DND-41 (cell line): ENCODE measurements around the gene IFFO2.

Experiments used
- ATAC-seq: fragments of 200-7000 bp; cut with Tn5 transposase; 3 replicates; pipeline ENCODE4 v1.9.1; 2021; ENCODE audit warnings: low read depth; ENCODE audit not compliant: insufficient read depth
- DNase-seq: peaks from one replicate; pipeline ENCODE4 v3.0.0-alpha.2; 2020
- H2AFZ ChIP-seq: 2 replicates; pipeline ENCODE4 v1.6.0; 2012; ENCODE audit warnings: low read depth, low read length
- H3K27ac ChIP-seq: 2 replicates; pipeline ENCODE4 v1.5.1; 2012; ENCODE audit warnings: low read length, inconsistent platforms
- H3K27me3 ChIP-seq: fragments of 200-600 bp; sonication (generic); 2 replicates; pipeline ENCODE4 v1.6.0; 2012; ENCODE audit warnings: low read length, mild to moderate bottlenecking, inconsistent platforms; ENCODE audit not compliant: insufficient read depth, poor library complexity
- H3K36me3 ChIP-seq: 2 replicates; pipeline ENCODE4 v1.5.1; 2012; ENCODE audit warnings: low read length, inconsistent platforms; ENCODE audit not compliant: insufficient read depth
- H3K4me1 ChIP-seq: 2 replicates; pipeline ENCODE4 v1.5.1; 2012; ENCODE audit warnings: mild to moderate bottlenecking, low read length; ENCODE audit not compliant: insufficient read depth
- H3K4me2 ChIP-seq: 2 replicates; pipeline ENCODE4 v1.6.0; 2012; ENCODE audit warnings: mild to moderate bottlenecking, moderate library complexity, low read length, inconsistent platforms; ENCODE audit not compliant: insufficient read depth
- H3K4me3 ChIP-seq, 2 experiments: fragments of 200-600 bp in 1 of 2; shearing (Covaris generic) in 1 of 2; 2 replicates each; pipeline ENCODE4 v1.5.1; 2012 to 2016; ENCODE audit warnings: inconsistent platforms in 2 of 2, low read length in 2 of 2, mild to moderate bottlenecking in 2 of 2, low read depth in 1 of 2, moderate library complexity in 1 of 2
- H3K79me2 ChIP-seq: 2 replicates; pipeline ENCODE4 v1.6.0; 2012; ENCODE audit warnings: low read length, inconsistent platforms; ENCODE audit not compliant: insufficient read depth
- H3K9ac ChIP-seq: 2 replicates; pipeline ENCODE4 v1.6.0; 2012; ENCODE audit warnings: low read depth, mild to moderate bottlenecking, inconsistent platforms, low read length, moderate library complexity
- H3K9me3 ChIP-seq: 2 replicates; pipeline ENCODE4 v1.5.1; 2012; ENCODE audit warnings: low read length, moderate library complexity, mild to moderate bottlenecking, inconsistent platforms; ENCODE audit not compliant: insufficient read depth, severe bottlenecking
- H4K20me1 ChIP-seq: 2 replicates; pipeline ENCODE4 v1.6.0; 2012; ENCODE audit warnings: low read length; ENCODE audit not compliant: insufficient read depth
- EZH2 ChIP-seq: IDR thresholded peaks from 3 replicates; pipeline ENCODE4 v1.6.1; 2012; ENCODE audit warnings: borderline replicate concordance, low read depth, mild to moderate bottlenecking, moderate library complexity, low read length, inconsistent platforms; ENCODE audit not compliant: severe bottlenecking
- TF ChIP-seq, protein P1 (sequence below): IDR thresholded peaks from 2 replicates; pipeline ENCODE4 v1.5.1; 2012; ENCODE audit warnings: borderline replicate concordance, low read length, moderate library complexity, mild to moderate bottlenecking; ENCODE audit not compliant: poor library complexity, severe bottlenecking; ENCODE audit errors: extremely low read depth

The IFFO2 gene

DNA sequence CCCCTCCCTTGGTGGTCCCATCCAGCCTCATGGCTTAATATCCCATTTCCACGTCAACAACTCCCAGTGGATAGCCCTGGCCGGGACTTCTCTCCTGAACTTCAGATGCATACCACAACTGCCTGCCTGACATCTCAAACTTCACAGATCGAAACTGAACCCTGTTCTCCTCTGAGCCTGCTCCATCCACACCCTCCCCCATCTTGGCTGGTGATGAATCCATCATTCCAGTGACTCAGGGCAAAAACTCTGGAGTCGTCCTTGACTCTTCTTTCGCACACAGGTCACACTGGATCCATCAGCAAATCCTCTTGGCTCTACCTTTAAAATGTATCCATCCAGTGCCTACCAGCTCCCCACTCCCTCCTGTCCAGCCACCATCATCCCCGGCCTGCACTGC lies 100.9 kb downstream of the IFFO2 start:
- Histone ChIP-seq H3K27ac (no peak overlapping the region), H3K79me2 (no peaks in the 10 kb centered on the region), H3K4me3 (no peak overlapping the region), H3K9ac (no peak overlapping the region), H3K27me3 (no peaks in the 10 kb centered on the region), H3K4me1 (no peaks in the 10 kb centered on the region), H3K9me3 (no peaks in the 10 kb centered on the region), H2AFZ (no peak overlapping the region), H3K4me2 (no peak overlapping the region), H4K20me1 (no peaks in the 10 kb centered on the region), H3K36me3 (no peaks in the 10 kb centered on the region)
- DNase-seq, result no peak
- ATAC-seq, result no peak
- TF ChIP-seq, protein P1, sequence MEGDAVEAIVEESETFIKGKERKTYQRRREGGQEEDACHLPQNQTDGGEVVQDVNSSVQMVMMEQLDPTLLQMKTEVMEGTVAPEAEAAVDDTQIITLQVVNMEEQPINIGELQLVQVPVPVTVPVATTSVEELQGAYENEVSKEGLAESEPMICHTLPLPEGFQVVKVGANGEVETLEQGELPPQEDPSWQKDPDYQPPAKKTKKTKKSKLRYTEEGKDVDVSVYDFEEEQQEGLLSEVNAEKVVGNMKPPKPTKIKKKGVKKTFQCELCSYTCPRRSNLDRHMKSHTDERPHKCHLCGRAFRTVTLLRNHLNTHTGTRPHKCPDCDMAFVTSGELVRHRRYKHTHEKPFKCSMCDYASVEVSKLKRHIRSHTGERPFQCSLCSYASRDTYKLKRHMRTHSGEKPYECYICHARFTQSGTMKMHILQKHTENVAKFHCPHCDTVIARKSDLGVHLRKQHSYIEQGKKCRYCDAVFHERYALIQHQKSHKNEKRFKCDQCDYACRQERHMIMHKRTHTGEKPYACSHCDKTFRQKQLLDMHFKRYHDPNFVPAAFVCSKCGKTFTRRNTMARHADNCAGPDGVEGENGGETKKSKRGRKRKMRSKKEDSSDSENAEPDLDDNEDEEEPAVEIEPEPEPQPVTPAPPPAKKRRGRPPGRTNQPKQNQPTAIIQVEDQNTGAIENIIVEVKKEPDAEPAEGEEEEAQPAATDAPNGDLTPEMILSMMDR, result no peak
- no peak for TF ChIP-seq EZH2

DNA sequence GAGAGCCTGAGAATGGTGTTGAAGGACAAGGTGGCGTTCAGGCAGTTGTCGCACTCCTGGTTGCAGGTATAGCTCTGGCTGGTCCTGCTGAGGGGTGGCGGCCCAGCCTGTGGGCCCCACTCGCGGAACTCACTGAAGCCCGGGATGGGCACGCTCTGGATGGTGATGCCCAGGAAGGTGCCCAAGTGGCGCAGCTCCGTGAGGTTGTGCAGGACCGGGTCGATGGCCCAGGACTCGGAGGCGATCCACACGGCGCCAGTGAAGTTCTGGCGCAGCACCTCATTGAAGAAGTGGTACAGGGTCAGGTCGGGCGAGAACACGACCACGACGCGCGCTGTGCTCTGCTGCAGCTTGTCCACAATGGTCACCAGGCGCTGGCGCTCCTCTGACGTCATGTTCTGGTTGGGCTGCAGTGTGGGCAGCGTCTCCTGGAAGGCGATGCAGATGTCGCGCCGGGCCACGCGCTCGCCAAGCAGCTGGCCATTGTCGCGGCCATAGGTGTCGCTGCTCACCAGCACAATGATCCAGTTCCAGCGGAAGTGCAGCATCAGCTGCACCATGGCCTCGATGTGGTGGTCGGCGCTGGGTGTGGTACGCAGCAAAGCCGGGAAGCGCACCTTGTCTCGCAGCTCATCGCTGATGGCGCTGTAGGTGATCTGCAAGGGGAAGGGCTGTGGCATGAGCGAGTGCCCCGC lies 102.0 kb downstream of the IFFO2 start:
- ATAC-seq (no peak), DNase-seq (no peak)
- Histone ChIP-seq H3K27me3 (no peaks in the 10 kb centered on the region), H4K20me1 (no peaks in the 10 kb centered on the region), H3K27ac (no peak overlapping the region), H3K4me3 (no peak overlapping the region), H2AFZ (no peak overlapping the region), H3K4me1 (no peaks in the 10 kb centered on the region), H3K36me3 (no peaks in the 10 kb centered on the region), H3K9ac (no peak overlapping the region), H3K79me2 (no peaks in the 10 kb centered on the region), H3K4me2 (no peak overlapping the region), H3K9me3 (no peaks in the 10 kb centered on the region)
- TF ChIP-seq, protein P1, result no peak
- TF ChIP-seq EZH2, result no peak
